ENCODE data around the gene OPRD1.

The OPRD1 gene

GRCh38 chr1:28885977-28886730, 74.2 kb downstream of the OPRD1 start:
- no peak for DNase-seq (ENCODE audit: low read depth)

- DNase-seq (ENCODE audit: low read depth): peak; percentile 80
Observed at GRCh38 chr1:28886731-28887418, 74.9 kb downstream of the OPRD1 start.

- peak; percentile 37 for DNase-seq (ENCODE audit: low read depth)
Observed at GRCh38 chr1:28887419-28887834, 75.5 kb downstream of the OPRD1 start.

- no peak for DNase-seq (ENCODE audit: low read depth)
Observed at GRCh38 chr1:28887835-28888682, 76.1 kb downstream of the OPRD1 start.

- no peak for DNase-seq (ENCODE audit: low read depth)
Observed at GRCh38 chr1:28888915-28889314, 76.9 kb downstream of the OPRD1 start.

- DNase-seq (ENCODE audit: low read depth): no peak
Observed at GRCh38 chr1:28889357-28889756, 77.4 kb downstream of the OPRD1 start.

GRCh38 chr1:28890435-28890834, 78.5 kb downstream of the OPRD1 start:
- no peak for DNase-seq (ENCODE audit: low read depth)

- no peak for DNase-seq (ENCODE audit: low read depth)
Observed at GRCh38 chr1:28890836-28891235, 78.9 kb downstream of the OPRD1 start.

- no peak for DNase-seq (ENCODE audit: low read depth)
Observed at GRCh38 chr1:28891256-28891655, 79.3 kb downstream of the OPRD1 start.

GRCh38 chr1:28893403-28894102, 81.6 kb downstream of the OPRD1 start:
- DNase-seq (ENCODE audit: low read depth): no peak

GRCh38 chr1:28894785-28895184, 82.8 kb downstream of the OPRD1 start:
- no peak for DNase-seq (ENCODE audit: low read depth)

- DNase-seq (ENCODE audit: low read depth): no peak
Observed at GRCh38 chr1:28895896-28896608, 84.1 kb downstream of the OPRD1 start.

GRCh38 chr1:28896609-28896986, 84.6 kb downstream of the OPRD1 start:
- DNase-seq (ENCODE audit: low read depth): no peak

- no peak for DNase-seq (ENCODE audit: low read depth)
Observed at GRCh38 chr1:28897789-28898188, 85.8 kb downstream of the OPRD1 start.

- no peak for DNase-seq (ENCODE audit: low read depth)
Observed at GRCh38 chr1:28898405-28898881, 86.5 kb downstream of the OPRD1 start.

- DNase-seq (ENCODE audit: low read depth): no peak
Observed at GRCh38 chr1:28899267-28899666, 87.3 kb downstream of the OPRD1 start.

- DNase-seq (ENCODE audit: low read depth): no peak
Observed at GRCh38 chr1:28900562-28900961, 88.6 kb downstream of the OPRD1 start.

- no peak for DNase-seq (ENCODE audit: low read depth)
Observed at GRCh38 chr1:28902738-28903137, 90.8 kb downstream of the OPRD1 start.

- no peak for DNase-seq (ENCODE audit: low read depth)
Observed at GRCh38 chr1:28905921-28906666, 94.1 kb downstream of the OPRD1 start.

GRCh38 chr1:28909198-28909597, 97.2 kb downstream of the OPRD1 start:
- no peak for DNase-seq (ENCODE audit: low read depth)
